AG09319 (cell line): ENCODE measurements around the gene ERFL.

Source experiments
- DNase-seq: peaks from one replicate; pipeline ENCODE4 v3.0.0-alpha.2; 2010; ENCODE audit warnings: low read depth; ENCODE audit errors: extremely low read depth
- TF ChIP-seq, protein P1 (sequence below): IDR thresholded peaks from 2 replicates; pipeline ENCODE4 v1.5.1; 2011; ENCODE audit warnings: low read depth, mild to moderate bottlenecking, inconsistent platforms, low read length, moderate library complexity

The ERFL gene

DNA sequence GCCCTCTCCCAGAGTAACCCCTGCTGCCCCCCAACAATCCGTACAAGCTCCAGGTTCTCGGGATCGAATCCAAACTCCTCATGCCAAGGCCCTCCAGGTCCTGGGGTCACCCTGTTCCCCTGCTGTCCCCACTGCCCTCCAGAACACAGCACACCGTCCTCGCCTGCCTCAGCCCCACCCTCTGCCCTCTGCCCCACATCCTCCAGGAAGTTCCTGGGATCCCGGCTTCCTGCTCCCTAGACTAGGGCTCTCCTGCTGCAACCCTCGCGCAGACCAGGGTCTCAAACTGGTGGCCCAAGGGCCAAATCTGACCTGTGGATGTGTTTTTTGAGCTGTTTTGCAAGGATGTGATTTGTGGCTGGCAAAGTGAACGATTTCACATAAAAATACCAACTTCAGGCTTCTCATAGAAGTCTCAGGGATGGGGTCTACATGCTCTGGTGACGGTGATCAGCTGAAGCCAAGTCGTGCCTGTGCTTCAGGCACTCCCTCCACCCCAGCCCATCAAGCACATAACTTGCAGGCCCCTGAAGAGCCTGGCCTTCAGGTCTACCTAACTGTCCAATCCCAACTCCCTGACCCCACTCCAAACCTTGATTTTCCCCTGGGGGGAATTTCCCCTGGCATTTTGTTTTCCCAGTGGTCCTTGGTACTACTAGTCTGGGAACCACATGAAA lies 29.1 kb upstream of the ERFL start:
- no peak for DNase-seq

DNA sequence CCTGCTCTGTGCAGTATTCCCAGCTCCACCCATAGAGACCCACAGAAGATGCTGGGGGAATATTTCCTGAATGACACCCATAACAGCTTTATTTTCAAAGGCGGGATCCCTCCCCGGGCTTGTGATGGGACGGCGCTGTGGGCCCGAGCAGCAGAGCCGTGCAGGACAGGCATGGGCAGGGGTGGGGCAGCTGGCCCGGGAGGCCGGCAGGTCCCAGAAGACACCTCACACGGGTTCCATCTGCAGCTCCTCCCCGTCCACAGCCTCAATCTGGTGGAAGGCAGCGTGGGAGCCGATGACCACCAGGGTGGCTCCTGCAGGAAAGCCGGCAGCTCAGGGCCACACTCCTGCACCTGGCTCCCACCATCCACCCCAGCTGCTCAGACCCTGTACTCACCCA lies 28.4 kb upstream of the ERFL start:
- DNase-seq: no peak
- TF ChIP-seq, protein P1, sequence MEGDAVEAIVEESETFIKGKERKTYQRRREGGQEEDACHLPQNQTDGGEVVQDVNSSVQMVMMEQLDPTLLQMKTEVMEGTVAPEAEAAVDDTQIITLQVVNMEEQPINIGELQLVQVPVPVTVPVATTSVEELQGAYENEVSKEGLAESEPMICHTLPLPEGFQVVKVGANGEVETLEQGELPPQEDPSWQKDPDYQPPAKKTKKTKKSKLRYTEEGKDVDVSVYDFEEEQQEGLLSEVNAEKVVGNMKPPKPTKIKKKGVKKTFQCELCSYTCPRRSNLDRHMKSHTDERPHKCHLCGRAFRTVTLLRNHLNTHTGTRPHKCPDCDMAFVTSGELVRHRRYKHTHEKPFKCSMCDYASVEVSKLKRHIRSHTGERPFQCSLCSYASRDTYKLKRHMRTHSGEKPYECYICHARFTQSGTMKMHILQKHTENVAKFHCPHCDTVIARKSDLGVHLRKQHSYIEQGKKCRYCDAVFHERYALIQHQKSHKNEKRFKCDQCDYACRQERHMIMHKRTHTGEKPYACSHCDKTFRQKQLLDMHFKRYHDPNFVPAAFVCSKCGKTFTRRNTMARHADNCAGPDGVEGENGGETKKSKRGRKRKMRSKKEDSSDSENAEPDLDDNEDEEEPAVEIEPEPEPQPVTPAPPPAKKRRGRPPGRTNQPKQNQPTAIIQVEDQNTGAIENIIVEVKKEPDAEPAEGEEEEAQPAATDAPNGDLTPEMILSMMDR: no peak

More for the DNA sequence above, 29.1 kb upstream of the ERFL start:
- TF ChIP-seq, protein P1: no peak

DNA sequence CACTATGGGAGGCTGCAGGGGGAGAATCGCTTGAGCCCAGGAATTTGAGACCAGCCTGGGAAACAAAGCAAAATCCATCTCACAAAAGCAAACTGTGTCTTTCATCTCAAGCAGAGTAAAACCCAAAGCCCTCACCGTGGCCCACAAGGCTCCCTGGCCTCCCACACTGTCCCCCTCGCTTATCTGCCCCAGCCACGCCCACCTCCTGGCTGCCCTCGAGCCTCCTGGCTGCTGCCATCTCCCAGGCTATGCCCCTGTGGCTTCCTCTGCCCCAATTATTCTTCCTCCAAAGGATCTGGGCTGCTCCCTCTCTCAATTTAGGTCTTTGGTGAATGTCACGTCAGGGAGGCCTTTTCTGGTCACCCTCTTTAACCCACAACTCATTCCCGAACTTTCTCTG lies 27.3 kb upstream of the ERFL start:
- no peak for DNase-seq

DNA sequence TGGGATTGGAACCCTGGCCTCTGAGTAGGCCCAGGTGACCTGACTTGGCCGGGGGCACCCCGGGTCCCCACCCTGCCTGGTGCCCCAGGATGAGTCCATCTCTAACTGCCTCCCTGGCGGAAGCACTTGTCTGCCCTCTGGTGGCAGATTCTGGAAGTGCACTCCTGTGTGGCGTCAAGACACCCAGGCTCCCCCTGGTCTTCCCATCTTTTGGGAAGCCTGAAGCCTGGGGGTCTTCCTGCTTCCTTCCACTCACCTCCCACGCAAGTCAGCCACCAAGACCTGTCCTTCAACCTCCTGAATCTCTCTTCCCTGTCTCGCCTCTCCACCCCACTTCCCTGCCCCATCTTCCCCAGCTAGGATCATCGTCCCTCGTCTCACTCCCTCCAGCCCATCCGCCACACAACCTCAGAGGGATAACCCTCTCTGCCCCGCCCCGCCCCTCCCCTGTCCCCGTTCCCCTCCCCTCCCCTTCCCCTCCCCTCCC lies 23.5 kb upstream of the ERFL start:
- TF ChIP-seq, protein P1: no peak; the same call in none of the 2 replicates
- peak; percentile 32 for DNase-seq

More for the DNA sequence above, 27.3 kb upstream of the ERFL start:
- TF ChIP-seq, protein P1: no peak

DNA sequence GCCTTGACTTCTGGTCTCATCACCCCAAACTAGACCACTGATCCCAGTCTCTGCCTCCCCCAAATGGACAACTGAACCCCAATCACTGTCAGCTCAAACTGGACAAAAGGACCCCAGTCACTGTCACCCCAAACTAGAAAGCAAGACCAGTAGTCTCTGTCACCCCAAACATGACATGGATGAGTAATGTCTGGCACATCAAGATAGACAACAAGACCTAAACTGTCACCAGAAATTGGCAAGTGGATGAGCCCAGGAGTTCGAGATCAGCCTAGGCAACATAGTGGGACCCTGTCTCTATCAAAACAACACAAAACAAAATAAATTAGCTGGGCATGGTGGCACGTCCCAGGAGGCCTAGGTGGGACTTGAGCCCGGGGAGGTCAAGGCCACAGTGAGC lies 18.8 kb upstream of the ERFL start:
- DNase-seq: no peak
- TF ChIP-seq, protein P1: no peak

DNA sequence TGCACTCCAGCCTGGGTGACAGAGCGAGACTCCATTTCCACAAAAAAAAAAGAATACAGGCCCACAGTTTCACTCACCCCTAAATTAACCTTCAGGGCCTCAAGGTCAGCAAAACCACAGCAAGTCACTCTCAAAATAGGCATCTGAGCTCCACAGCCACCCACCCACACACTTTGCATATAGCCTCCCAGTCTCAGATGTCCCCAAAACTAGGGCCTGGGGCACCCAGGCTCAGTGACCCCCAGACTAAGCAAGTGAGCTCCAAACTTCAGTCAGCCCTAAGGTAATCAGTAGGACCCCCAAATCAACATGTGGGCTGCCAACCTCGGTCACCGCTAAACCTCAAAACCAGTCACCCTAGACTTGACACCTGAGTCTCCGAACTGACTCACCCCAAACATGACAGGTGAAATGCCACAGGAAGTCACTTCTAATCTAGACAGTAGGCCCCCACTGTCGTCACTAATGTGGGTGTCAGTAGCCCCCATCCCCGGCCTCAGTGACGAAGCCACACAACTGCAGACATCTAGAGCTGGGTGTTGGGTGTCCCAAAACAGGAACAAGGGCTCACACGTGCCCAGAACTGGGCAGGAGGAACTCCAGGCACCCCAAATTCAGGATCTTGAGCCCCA lies 17.0 kb upstream of the ERFL start:
- TF ChIP-seq, protein P1: no peak

DNA sequence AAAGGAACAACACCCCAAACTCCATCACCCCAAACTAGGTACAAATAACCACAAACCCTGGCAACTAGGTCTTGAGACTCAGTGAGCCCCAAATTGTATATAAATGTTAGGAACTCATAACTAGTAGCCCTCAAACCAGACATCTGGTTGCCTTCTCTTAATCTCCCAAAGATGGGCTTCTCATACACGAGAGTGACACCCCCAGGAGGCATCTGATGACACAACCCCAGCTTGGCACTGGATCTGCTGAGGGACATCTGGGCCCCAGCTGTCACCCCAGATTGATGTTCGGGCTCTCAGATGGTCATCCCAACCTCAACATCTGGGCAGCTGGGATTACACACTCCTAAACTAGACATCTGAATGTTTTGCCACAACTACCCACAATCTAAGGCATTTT lies 16.1 kb upstream of the ERFL start:
- TF ChIP-seq, protein P1: no peak
- no peak for DNase-seq

More for the DNA sequence above, 17.0 kb upstream of the ERFL start:
- DNase-seq: no peak
